SK-N-SH treated with all-trans-retinoic acid at 6 μM for 48 hours (cell line): Measurements from ENCODE around the gene CCDC17.

Experiments
- ARNTL ChIP-seq: fragments of 450-650 bp; formaldehyde crosslinking; IDR thresholded peaks from 2 replicates; pipeline ENCODE4 v1.5.0; 2020; ENCODE audit warnings: low read depth, mild to moderate bottlenecking, moderate library complexity, borderline replicate concordance
- CREB5 ChIP-seq: fragments of 250-450 bp; sonication (Bioruptor Pico); IDR thresholded peaks from 2 replicates; pipeline ENCODE4 v1.5.1; 2020; ENCODE audit warnings: low read depth, mild to moderate bottlenecking, moderate library complexity
- ISL1 ChIP-seq: fragments of 250-450 bp; sonication (Bioruptor Pico); IDR thresholded peaks from 2 replicates; pipeline ENCODE4 v2.1.2; 2022; ENCODE audit warnings: mild to moderate bottlenecking, moderate library complexity
- PATZ1 ChIP-seq: fragments of 250-450 bp; sonication (Bioruptor Pico); IDR thresholded peaks from 2 replicates; pipeline ENCODE4 v1.8.0; 2020; ENCODE audit warnings: mild to moderate bottlenecking, moderate library complexity, borderline replicate concordance
- RARB ChIP-seq: fragments of 250-450 bp; sonication (Bioruptor Pico); IDR thresholded peaks from 2 replicates; pipeline ENCODE4 v1.8.0; 2021; ENCODE audit warnings: mild to moderate bottlenecking, moderate library complexity
- SNAI2 ChIP-seq: fragments of 250-450 bp; sonication (Bioruptor Pico); IDR thresholded peaks from 2 replicates; pipeline ENCODE4 v1.5.0; 2020; ENCODE audit warnings: mild to moderate bottlenecking, moderate library complexity
- ZC3H10 ChIP-seq: fragments of 250-450 bp; sonication (Bioruptor Pico); IDR thresholded peaks from 2 replicates; pipeline ENCODE4 v1.5.1; 2021; ENCODE audit warnings: mild to moderate bottlenecking, moderate library complexity

GRCh38 chr1:45584351-45585109, 39.3 kb downstream of the CCDC17 start:
- TF ChIP-seq ISL1, result no peak
- TF ChIP-seq PATZ1 (CRISPR knock-in tag), result no peak; the same call in 1 of the 2 replicates
- TF ChIP-seq SNAI2, result no peak
- TF ChIP-seq ARNTL, result no peak
- no peak for TF ChIP-seq CREB5 (CRISPR knock-in tag)
- TF ChIP-seq RARB, result no peak
- TF ChIP-seq ZC3H10 (CRISPR knock-in tag), result no peak
